Gastroesophageal sphincter (tissue), 3 donors: Measurements from ENCODE around the gene SEMA7A.

ENCODE experiments used
- EP300 ChIP-seq: sonication (generic); formaldehyde crosslinking; IDR thresholded peaks from one replicate; pipeline ENCODE4 v1.6.1; 2017; ENCODE audit warnings: antibody characterized with exemption, mild to moderate bottlenecking
- POLR2A ChIP-seq, 2 donors: fragments of 450-650 bp; IDR thresholded peaks; one replicate each; pipeline ENCODE4 v1.6.1; 2017; ENCODE audit warnings: antibody characterized with exemption in 2 of 2, mild to moderate bottlenecking in 2 of 2, moderate library complexity in 1 of 2
- POLR2AphosphoS5 ChIP-seq: sonication (generic); formaldehyde crosslinking; IDR thresholded peaks from one replicate; pipeline ENCODE4 v1.6.1; 2017; ENCODE audit warnings: antibody characterized with exemption
- TF ChIP-seq, protein P1 (sequence below), 4 experiments: fragments of 200-600 bp in 2 of 4; fragments of 450-650 bp in 2 of 4; sonication (generic) in 1 of 4; IDR thresholded peaks; one replicate each; pipeline ENCODE4 v1.5.1; 2017 to 2019; ENCODE audit warnings: antibody characterized with exemption in 4 of 4, mild to moderate bottlenecking in 2 of 4, moderate library complexity in 2 of 4

- TF ChIP-seq, protein P1, sequence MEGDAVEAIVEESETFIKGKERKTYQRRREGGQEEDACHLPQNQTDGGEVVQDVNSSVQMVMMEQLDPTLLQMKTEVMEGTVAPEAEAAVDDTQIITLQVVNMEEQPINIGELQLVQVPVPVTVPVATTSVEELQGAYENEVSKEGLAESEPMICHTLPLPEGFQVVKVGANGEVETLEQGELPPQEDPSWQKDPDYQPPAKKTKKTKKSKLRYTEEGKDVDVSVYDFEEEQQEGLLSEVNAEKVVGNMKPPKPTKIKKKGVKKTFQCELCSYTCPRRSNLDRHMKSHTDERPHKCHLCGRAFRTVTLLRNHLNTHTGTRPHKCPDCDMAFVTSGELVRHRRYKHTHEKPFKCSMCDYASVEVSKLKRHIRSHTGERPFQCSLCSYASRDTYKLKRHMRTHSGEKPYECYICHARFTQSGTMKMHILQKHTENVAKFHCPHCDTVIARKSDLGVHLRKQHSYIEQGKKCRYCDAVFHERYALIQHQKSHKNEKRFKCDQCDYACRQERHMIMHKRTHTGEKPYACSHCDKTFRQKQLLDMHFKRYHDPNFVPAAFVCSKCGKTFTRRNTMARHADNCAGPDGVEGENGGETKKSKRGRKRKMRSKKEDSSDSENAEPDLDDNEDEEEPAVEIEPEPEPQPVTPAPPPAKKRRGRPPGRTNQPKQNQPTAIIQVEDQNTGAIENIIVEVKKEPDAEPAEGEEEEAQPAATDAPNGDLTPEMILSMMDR (IDR thresholded peaks at IDR 0.05): no peak
- TF ChIP-seq EP300 (no peak), POLR2A (IDR thresholded peaks at IDR 0.05) (no peak), POLR2AphosphoS5 (no peak)
Observed at GRCh38 chr15:74377831-74378766, 55.7 kb downstream of the SEMA7A start.
